ENCODE measurements around the gene HSPB6.

GRCh38 chr19:35789978-35790944 is 33.4 kb upstream of the HSPB6 start:
- TF ChIP-seq CTCF (optimal IDR thresholded peaks at IDR 0.05 in 1 of 3, IDR thresholded peaks at IDR 0.05 in 1 of 3, conservative IDR thresholded peaks at IDR 0.05 in 1 of 3; ENCODE audit: extremely low read depth in 1 of 3, insufficient read depth in 2 of 3, low read length in 3 of 3) (no peak), EZH2 (IDR thresholded peaks at IDR 0.05; ENCODE audit: low read length) (no peak)
